T1000 (cell line): ENCODE data around the gene GRM5.
"Not testable (repeated sequence)": the region's sequence is repeated elsewhere in the genome, so short reads cannot be mapped to it uniquely, and the experiment has no call there.

ENCODE experiments used
- DNase-seq: peaks from one replicate; lab custom pipeline; 2025; ENCODE audit warnings: mixed read lengths; lab: John Stamatoyannopoulos, UW

GRM5 gene

GRCh38 chr11:88495836-88496235 lies 569.9 kb downstream of the GRM5 start:
- no peak for DNase-seq

GRCh38 chr11:88494848-88495247 lies 570.9 kb downstream of the GRM5 start:
- no peak for DNase-seq

GRCh38 chr11:88491674-88492073 lies 574.1 kb downstream of the GRM5 start:
- DNase-seq: no peak

- DNase-seq: no peak
These were observed 576.8 kb downstream of the GRM5 start for GRCh38 chr11:88489030-88489429.

- no peak for DNase-seq
These were observed 578.1 kb downstream of the GRM5 start for GRCh38 chr11:88487646-88488045.

- no peak for DNase-seq
These were observed 580.7 kb downstream of the GRM5 start for GRCh38 chr11:88484873-88485621.

- no peak for DNase-seq
These were observed 582.9 kb downstream of the GRM5 start for GRCh38 chr11:88482871-88483301.

GRCh38 chr11:88480223-88480622 lies 585.6 kb downstream of the GRM5 start:
- no peak for DNase-seq

- DNase-seq: no peak
These were observed 587.5 kb downstream of the GRM5 start for GRCh38 chr11:88478136-88478815.

- no peak for DNase-seq
These were observed 589.8 kb downstream of the GRM5 start for GRCh38 chr11:88475991-88476418.

- DNase-seq: no peak
These were observed 591.1 kb downstream of the GRM5 start for GRCh38 chr11:88474655-88475054.

GRCh38 chr11:88469561-88470225 lies 596.1 kb downstream of the GRM5 start:
- DNase-seq: no peak

GRCh38 chr11:88464528-88464927 lies 601.3 kb downstream of the GRM5 start:
- no peak for DNase-seq

GRCh38 chr11:88463301-88463700 lies 602.5 kb downstream of the GRM5 start:
- DNase-seq: not testable (repeated sequence)

GRCh38 chr11:88458047-88458446 lies 607.7 kb downstream of the GRM5 start:
- DNase-seq: not testable (repeated sequence)

GRCh38 chr11:88455974-88456373 lies 609.8 kb downstream of the GRM5 start:
- DNase-seq: no peak

GRCh38 chr11:88454881-88455280 lies 610.9 kb downstream of the GRM5 start:
- DNase-seq: no peak
